ENCODE results near the gene ECD.

DNA sequence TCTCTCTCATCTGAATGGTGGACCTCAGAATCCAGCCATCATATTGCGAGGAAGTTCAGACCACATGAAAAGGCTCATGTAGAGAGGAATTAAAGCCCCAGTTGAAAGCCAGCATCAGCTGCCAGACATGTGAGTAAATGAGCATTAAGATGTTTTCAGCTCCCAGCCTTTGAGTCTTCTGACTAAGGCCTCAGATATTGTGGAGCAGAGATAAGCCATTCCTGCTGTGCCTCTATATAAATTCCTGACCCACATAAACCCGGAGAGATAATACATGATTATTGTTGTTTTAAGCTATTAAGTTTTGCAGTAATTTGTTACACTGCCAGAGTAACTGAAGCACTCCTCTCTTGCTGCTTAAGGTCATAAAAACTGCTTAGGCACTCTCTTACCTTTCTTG, 14.8 kb upstream of the ECD start:
- TF ChIP-seq, protein P1, sequence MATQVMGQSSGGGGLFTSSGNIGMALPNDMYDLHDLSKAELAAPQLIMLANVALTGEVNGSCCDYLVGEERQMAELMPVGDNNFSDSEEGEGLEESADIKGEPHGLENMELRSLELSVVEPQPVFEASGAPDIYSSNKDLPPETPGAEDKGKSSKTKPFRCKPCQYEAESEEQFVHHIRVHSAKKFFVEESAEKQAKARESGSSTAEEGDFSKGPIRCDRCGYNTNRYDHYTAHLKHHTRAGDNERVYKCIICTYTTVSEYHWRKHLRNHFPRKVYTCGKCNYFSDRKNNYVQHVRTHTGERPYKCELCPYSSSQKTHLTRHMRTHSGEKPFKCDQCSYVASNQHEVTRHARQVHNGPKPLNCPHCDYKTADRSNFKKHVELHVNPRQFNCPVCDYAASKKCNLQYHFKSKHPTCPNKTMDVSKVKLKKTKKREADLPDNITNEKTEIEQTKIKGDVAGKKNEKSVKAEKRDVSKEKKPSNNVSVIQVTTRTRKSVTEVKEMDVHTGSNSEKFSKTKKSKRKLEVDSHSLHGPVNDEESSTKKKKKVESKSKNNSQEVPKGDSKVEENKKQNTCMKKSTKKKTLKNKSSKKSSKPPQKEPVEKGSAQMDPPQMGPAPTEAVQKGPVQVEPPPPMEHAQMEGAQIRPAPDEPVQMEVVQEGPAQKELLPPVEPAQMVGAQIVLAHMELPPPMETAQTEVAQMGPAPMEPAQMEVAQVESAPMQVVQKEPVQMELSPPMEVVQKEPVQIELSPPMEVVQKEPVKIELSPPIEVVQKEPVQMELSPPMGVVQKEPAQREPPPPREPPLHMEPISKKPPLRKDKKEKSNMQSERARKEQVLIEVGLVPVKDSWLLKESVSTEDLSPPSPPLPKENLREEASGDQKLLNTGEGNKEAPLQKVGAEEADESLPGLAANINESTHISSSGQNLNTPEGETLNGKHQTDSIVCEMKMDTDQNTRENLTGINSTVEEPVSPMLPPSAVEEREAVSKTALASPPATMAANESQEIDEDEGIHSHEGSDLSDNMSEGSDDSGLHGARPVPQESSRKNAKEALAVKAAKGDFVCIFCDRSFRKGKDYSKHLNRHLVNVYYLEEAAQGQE (IDR thresholded peaks at IDR 0.05; ENCODE audit: low read depth, low read length) = no peak
- TF ChIP-seq POLR2A (IDR thresholded peaks at IDR 0.05; ENCODE audit: low read depth, low read length) = no peak
- no peak for TF ChIP-seq KDM1A (IDR thresholded peaks at IDR 0.05; ENCODE audit: borderline replicate concordance)
- TF ChIP-seq, protein P2, sequence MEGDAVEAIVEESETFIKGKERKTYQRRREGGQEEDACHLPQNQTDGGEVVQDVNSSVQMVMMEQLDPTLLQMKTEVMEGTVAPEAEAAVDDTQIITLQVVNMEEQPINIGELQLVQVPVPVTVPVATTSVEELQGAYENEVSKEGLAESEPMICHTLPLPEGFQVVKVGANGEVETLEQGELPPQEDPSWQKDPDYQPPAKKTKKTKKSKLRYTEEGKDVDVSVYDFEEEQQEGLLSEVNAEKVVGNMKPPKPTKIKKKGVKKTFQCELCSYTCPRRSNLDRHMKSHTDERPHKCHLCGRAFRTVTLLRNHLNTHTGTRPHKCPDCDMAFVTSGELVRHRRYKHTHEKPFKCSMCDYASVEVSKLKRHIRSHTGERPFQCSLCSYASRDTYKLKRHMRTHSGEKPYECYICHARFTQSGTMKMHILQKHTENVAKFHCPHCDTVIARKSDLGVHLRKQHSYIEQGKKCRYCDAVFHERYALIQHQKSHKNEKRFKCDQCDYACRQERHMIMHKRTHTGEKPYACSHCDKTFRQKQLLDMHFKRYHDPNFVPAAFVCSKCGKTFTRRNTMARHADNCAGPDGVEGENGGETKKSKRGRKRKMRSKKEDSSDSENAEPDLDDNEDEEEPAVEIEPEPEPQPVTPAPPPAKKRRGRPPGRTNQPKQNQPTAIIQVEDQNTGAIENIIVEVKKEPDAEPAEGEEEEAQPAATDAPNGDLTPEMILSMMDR (IDR thresholded peaks at IDR 0.05 in 2 of 3, conservative IDR thresholded peaks at IDR 0.05 in 1 of 3; ENCODE audit: control insufficient read depth in 2 of 3, extremely low read depth in 1 of 3, insufficient read depth in 1 of 3, low read depth in 3 of 3, low read length in 3 of 3) = no peak
